GM23338 (cell line): Measurements from ENCODE around the gene DNMT1.

Experiments
- CREB1 ChIP-seq: fragments of 250-450 bp; sonication (Bioruptor Pico); IDR thresholded peaks from 2 replicates; pipeline ENCODE4 v1.5.0; 2020; ENCODE audit warnings: low read depth, mild to moderate bottlenecking, moderate library complexity
- CTCF ChIP-seq, 2 experiments: fragments of 200-600 bp in 1 of 2; sonication (generic) in 1 of 2; conservative IDR thresholded peaks; 2 replicates each; pipeline versions ENCODE4 v1.5.1 to v1.6.1; 2016 to 2017; ENCODE audit warnings: antibody characterized with exemption in 2 of 2, low read depth in 2 of 2, mild to moderate bottlenecking in 2 of 2, moderate library complexity in 1 of 2
- EZH2 ChIP-seq: fragments of 200-600 bp; sonication (generic); IDR thresholded peaks from one replicate; pipeline ENCODE4 v1.8.0; 2017; ENCODE audit warnings: antibody characterized with exemption, mild to moderate bottlenecking, low read depth; ENCODE audit not compliant: unreplicated experiment
- EZH2phosphoT487 ChIP-seq: fragments of 200-600 bp; sonication (generic); IDR thresholded peaks from one replicate; pipeline ENCODE4 v1.8.1; 2018; ENCODE audit warnings: antibody characterized with exemption; ENCODE audit not compliant: unreplicated experiment
- JUNB ChIP-seq: IDR thresholded peaks from one replicate; pipeline ENCODE4 v1.6.1; 2016; ENCODE audit warnings: antibody characterized with exemption; ENCODE audit not compliant: unreplicated experiment
- NANOG ChIP-seq: IDR thresholded peaks from 2 replicates; pipeline ENCODE4 v1.6.1; 2016; ENCODE audit warnings: antibody characterized with exemption, borderline replicate concordance
- POLR2AphosphoS5 ChIP-seq: IDR thresholded peaks from 2 replicates; pipeline ENCODE4 v1.6.1; 2016; ENCODE audit warnings: antibody characterized with exemption, low read depth
- REST ChIP-seq: IDR thresholded peaks from one replicate; pipeline ENCODE4 v1.6.1; 2018; ENCODE audit warnings: antibody characterized with exemption; ENCODE audit not compliant: unreplicated experiment
- ZNF114 ChIP-seq: fragments of 250-450 bp; sonication (Bioruptor Pico); IDR thresholded peaks from 2 replicates; pipeline ENCODE4 v1.5.0; 2020; ENCODE audit warnings: mild to moderate bottlenecking, moderate library complexity
- ZNF331 ChIP-seq: fragments of 250-450 bp; sonication (Bioruptor Pico); IDR thresholded peaks from 2 replicates; pipeline ENCODE4 v1.5.0; 2020; ENCODE audit warnings: low read depth, mild to moderate bottlenecking, moderate library complexity
- ZNF462 ChIP-seq: fragments of 250-450 bp; sonication (Bioruptor Pico); IDR thresholded peaks from 2 replicates; pipeline ENCODE4 v1.5.0; 2020; ENCODE audit warnings: mild to moderate bottlenecking, moderate library complexity

- TF ChIP-seq CTCF (conservative IDR thresholded peaks at IDR 0.05; ENCODE audit: low read depth in 2 of 2) (no peak), ZNF331 (no peak), REST (no peak), EZH2 (no peak), JUNB (no peak), POLR2AphosphoS5 (no peak), ZNF462 (CRISPR knock-in tag) (no peak), EZH2phosphoT487 (no peak), NANOG (no peak), CREB1 (no peak), ZNF114 (CRISPR knock-in tag) (no peak)
Measured at GRCh38 chr19:10158485-10158884, 36.3 kb downstream of the DNMT1 start.
